CD4-positive, alpha-beta T cell treated with Interferon alpha-2 for 1 hour (primary cell): ENCODE results near the gene MAML2.

ENCODE experiments used
- DNase-seq, 2 donors: peaks; one replicate each; pipeline ENCODE4 v3.0.0-alpha.2; 2020 to 2022

The MAML2 gene

GRCh38 chr11:96265220-96265737, 77.7 kb downstream of the MAML2 start:
- DNase-seq, result no peak

- DNase-seq, result no peak
These were observed 78.6 kb downstream of the MAML2 start for GRCh38 chr11:96264364-96264763.

GRCh38 chr11:96263238-96263763, 79.7 kb downstream of the MAML2 start:
- no peak for DNase-seq

- no peak for DNase-seq
These were observed 82.5 kb downstream of the MAML2 start for GRCh38 chr11:96260532-96260931.

GRCh38 chr11:96260067-96260511, 82.9 kb downstream of the MAML2 start:
- DNase-seq, result no peak

GRCh38 chr11:96259134-96259830, 83.7 kb downstream of the MAML2 start:
- no peak for DNase-seq

- peak; percentile 61 to 75 for DNase-seq
These were observed 84.7 kb downstream of the MAML2 start for GRCh38 chr11:96257972-96258934.

GRCh38 chr11:96257036-96257435, 86.0 kb downstream of the MAML2 start:
- no peak for DNase-seq

- no peak for DNase-seq
These were observed 86.6 kb downstream of the MAML2 start for GRCh38 chr11:96256215-96257011.

- DNase-seq, result no peak
These were observed 88.1 kb downstream of the MAML2 start for GRCh38 chr11:96254854-96255253.

- peak in 1 of 2 donors; percentile 62 for DNase-seq
These were observed 88.9 kb downstream of the MAML2 start for GRCh38 chr11:96254087-96254486.

- no peak for DNase-seq
These were observed 96.1 kb downstream of the MAML2 start for GRCh38 chr11:96246718-96247552.

GRCh38 chr11:96242971-96243647, 99.9 kb downstream of the MAML2 start:
- peak; percentile 82 to 83 for DNase-seq

GRCh38 chr11:96242191-96242847, 100.7 kb downstream of the MAML2 start:
- DNase-seq, result no peak

GRCh38 chr11:96241331-96241841, 101.6 kb downstream of the MAML2 start:
- no peak for DNase-seq

- no peak for DNase-seq
These were observed 104.3 kb downstream of the MAML2 start for GRCh38 chr11:96238563-96239135.

GRCh38 chr11:96237766-96238266, 105.2 kb downstream of the MAML2 start:
- DNase-seq, result no peak

GRCh38 chr11:96235751-96236150, 107.2 kb downstream of the MAML2 start:
- DNase-seq, result no peak

- no peak for DNase-seq
These were observed 108.0 kb downstream of the MAML2 start for GRCh38 chr11:96234866-96235441.
